HG03045 (cell line): Measurements from ENCODE around the gene RAB5A.
"Not testable (repeated sequence)": the region's sequence is repeated elsewhere in the genome, so short reads cannot be mapped to it uniquely, and the experiment has no call there.

Experiments used
- ATAC-seq: cut with Tn5 transposase; IDR thresholded peaks from one replicate; pipeline ENCODE4 v1.9.1; 2021; ENCODE audit warnings: mild to moderate bottlenecking, moderate library complexity; ENCODE audit not compliant: unreplicated experiment

Gene RAB5A

GRCh38 chr3:19946832-19947548, at the start of gene RAB5A:
Gene RAB5A, plus strand, starts transcription at chr3:19947097. Its CDS starts 3,802 bp downstream, at chr3:19950899.
- peak; percentile 96 for ATAC-seq

DNA sequence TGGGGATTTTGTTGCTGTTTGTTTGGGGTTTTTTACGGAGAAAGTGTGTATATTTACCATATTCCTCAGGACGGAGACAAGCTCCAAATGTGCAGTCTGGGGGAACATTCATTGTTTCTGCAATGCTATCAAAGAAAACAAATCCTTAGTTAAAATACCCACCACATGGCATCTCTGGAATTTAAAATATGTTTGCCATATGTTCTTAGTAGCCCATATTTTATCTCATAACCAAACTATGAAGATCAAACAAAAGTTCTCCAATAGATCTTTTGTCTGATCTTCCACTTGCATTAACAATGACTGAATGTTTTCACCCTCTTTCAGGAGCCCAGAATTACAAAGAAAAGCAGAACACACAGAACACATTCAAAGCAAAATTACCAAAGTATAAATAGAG, 48.2 kb upstream of the RAB5A start:
- ATAC-seq, result no peak

DNA sequence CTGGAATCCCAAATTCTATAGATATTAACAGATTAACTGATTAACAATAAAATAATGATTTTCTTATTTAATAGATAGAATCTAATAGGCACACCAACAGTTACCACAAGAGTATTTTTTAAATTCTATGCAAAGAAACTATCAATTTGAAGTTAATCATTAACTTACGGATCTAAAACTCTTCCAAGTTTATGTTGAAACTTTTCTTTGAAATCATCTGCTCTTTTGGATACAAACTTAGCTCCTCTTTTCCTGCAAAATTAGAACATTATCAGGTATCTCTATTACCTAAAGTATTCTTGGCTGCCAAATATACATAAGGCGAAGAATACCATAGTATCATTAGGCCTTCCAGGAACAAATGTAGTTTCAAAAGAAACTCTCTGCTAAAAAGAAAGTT, 47.6 kb upstream of the RAB5A start:
- no peak for ATAC-seq

DNA sequence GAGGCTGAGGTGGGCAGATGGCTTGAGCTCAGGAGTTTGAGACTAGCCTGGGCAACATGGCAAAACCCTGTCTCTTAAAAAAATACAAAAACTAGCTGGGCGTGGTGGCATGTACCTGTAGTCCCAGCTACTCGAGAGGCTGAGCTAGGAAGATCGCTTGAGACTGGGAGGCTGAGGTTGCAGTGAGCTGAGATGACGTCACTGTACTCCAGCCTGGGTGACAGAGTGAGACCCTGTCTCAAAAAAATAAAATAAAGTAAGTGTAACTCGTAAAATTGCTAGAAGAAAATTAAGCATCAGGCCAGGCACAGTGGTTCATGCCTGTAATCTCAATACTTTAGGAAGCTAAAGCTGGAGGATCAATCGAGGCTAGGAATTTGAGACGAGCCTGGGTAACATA, 47.1 kb upstream of the RAB5A start:
- not testable (repeated sequence) for ATAC-seq

- no peak for ATAC-seq
Observed at GRCh38 chr3:19901337-19901736, 45.6 kb upstream of the RAB5A start.

DNA sequence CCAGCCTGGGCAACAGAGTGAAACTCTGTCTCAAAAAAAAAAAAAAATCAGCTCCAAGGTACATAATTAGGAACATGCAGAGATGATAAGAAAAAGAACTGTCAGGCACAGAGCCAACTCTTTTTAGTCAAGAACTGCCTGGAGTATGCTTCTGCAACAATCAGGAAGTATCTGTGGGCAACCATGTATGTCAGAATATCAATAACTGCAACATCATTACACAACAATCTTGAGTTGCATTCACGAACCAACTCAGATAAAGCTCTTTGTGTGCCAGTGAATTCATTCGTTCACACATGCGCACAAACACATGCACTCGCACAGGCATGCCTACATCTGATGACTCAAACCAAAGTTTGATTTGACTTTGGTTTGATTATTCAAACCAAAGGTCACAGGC, 45.0 kb upstream of the RAB5A start:
- ATAC-seq, result no peak

DNA sequence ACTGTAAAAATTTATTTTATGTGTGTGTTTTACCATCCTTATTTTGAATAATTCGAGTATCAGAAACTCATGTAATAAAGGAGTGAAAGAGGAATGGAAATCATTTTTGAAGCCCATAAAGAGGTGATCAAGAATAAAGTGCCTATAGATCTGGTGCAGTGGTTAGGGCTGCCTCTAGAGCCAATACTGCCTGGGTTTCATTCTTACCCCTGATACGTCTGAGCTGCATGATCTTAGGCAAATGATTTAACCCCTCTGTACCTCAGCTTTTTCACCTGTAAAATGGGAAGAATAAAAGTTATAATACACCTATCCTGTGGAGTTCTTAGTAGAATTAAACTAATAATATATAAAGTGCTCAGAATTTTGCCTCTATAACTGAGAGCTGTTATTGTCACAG, 43.2 kb upstream of the RAB5A start:
- ATAC-seq, result no peak

- no peak for ATAC-seq
Observed at GRCh38 chr3:19907523-19907922, 39.4 kb upstream of the RAB5A start.

GRCh38 chr3:19911452-19911851, 35.4 kb upstream of the RAB5A start:
- no peak for ATAC-seq

- ATAC-seq, result no peak
Observed at GRCh38 chr3:19917167-19917566, 29.7 kb upstream of the RAB5A start.

DNA sequence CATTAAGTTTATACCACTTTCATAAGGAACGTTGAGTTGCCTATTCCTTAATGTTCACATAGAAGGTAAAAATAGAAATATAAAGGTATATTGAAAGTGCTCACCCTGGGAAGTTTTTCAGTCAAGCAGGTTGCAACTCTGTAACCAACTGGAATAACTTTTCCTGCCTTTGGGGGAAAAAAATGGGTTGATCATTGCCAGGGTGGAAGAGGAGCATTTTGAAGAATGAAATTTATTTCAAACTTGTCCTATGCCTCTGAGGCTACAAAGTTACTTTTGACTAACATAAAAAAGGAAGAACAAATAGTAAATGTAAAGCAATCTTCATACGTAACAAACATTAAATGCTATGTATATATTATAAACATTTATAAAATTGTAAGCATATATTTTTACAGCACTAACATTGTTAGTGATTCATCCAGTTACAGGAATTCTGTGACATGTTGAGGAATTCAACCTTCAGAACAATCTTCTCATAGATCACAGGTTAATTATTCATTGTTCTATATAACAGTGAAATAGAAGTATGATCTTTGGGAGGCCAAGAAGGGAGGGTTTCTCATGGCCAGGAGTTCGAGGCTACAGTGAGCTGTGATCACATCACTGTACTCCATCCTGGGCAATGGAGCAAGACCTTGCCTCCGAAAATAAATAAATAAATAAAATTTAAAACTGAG, 26.4 kb upstream of the RAB5A start:
- no peak for ATAC-seq

DNA sequence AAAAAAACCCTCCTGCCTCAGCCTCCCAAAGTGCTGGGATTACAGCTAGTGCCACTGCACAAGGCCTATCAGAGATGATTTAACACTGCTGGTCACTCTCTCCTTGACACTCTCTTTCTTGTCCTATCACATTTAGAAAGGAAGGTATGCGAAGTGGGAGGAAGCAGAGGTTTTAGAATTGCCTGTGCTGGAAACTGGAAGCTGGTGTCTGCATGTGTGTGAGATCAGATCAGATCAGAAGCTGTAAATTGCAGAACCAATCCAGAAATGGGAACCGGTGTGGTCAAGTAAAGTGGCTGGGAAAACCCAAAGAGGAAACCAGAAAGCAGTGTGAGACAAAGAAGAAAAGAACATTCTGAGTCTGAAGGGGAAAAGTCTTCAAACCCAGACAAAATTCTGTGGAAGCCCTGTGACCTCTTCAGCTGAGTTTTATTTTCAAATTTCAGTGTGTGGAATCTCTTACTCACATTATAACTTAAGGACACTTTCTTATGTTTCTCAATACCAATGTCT, 15.7 kb upstream of the RAB5A start:
- peak; percentile 90 for ATAC-seq

DNA sequence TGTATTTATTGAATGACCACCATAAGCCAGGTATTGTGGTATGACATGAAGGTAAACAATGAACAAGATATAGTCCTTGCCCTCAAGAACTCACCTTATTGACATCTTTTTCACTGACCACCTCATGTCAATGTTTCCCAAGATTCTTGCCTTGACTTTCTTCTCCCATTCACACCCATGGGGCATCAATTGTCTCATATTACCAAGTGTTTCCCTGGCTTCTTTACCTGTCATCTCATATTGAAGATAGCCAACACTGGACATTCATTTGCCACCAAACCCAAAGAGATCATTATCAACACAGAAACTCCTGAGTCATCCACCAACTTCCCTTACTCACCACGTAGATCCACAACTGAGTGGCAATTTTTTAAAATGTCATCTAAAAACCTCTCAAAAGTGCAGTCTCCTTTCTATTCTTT, 15.1 kb upstream of the RAB5A start:
- ATAC-seq, result peak; percentile 48

DNA sequence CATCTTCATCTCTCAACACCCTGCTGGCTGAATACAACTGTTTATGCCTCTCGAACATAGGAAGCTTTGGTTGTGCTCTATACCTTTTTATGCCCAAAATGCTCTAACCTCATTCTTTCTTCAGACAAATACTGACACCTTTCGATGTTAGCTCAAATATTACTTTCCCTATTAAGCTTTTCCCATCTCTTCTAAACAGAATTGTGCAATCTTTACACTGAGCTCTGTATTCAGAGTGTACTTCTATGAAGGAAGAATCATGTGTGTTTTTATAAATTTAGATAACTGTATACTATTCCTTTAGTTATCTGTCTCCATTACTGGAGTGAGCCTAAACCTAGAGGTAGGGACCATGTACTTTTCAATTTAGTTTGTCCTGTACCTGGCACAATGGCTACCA, 14.5 kb upstream of the RAB5A start:
- no peak for ATAC-seq

- no peak for ATAC-seq
Observed at GRCh38 chr3:19934098-19934566, 12.8 kb upstream of the RAB5A start, which contains the start of gene EFHB. Gene EFHB, minus strand, starts transcription at chr3:19934217. Its CDS starts 199 bp downstream, at chr3:19934018.

DNA sequence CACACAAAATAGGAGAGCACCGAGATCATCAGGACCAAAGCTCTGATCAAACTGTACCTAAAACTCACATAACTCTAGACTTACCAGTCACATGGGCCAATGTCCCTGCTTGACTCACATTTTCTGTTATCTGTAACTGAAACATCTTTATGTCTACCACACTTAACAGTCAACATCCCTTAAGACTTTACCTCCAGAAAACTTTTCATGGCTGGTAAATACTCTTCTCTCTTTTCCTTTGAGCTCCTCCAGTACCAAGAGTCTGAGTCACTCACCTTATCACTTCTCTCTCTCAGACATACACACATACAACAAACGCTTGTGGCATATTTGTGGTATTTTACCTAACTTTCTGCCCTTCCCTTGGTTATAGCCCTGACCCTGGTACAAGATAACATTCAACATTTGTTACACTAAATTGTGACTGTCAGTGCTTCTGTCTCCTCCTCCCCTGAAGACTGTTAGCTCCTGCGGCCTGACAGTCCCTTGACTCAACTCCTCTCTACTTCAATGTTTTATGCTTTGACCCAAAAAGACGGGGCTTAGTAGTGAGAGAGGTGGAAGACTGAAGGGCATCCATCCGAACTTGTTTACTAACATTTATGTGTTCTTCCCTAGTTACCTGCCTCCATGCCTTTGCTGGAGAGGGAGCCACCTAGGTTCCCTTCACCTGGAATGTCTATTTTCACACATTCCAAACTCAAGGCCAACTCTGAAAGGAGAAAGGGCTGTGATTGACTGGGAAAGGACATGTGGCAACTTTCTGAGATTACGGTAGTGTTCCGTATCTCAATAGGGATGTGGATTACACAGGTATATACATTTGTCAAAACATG, 9.2 kb upstream of the RAB5A start:
- ATAC-seq, result no peak

GRCh38 chr3:19938295-19938627, 8.6 kb upstream of the RAB5A start:
- ATAC-seq, result no peak

- ATAC-seq, result no peak
Observed at GRCh38 chr3:19940643-19941042, 6.3 kb upstream of the RAB5A start.

DNA sequence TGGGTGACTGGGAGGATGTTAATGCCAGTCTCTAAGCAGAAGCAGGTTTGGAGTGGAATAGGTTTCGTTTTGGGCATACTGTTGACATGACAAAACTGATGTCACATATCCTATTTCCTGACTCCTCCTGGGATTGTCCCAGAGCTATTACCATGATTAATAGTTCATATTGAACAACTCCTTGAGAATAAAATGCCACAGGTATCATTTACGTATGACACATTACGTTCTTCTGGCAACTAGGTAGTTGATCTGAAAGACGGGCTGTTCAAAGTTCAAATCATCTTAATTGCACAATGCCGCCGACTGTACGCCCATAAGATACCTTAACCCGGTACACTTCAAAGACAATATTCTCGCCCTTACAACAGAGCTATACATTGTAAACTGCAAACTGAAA, 1.4 kb upstream of the RAB5A start:
- no peak for ATAC-seq

DNA sequence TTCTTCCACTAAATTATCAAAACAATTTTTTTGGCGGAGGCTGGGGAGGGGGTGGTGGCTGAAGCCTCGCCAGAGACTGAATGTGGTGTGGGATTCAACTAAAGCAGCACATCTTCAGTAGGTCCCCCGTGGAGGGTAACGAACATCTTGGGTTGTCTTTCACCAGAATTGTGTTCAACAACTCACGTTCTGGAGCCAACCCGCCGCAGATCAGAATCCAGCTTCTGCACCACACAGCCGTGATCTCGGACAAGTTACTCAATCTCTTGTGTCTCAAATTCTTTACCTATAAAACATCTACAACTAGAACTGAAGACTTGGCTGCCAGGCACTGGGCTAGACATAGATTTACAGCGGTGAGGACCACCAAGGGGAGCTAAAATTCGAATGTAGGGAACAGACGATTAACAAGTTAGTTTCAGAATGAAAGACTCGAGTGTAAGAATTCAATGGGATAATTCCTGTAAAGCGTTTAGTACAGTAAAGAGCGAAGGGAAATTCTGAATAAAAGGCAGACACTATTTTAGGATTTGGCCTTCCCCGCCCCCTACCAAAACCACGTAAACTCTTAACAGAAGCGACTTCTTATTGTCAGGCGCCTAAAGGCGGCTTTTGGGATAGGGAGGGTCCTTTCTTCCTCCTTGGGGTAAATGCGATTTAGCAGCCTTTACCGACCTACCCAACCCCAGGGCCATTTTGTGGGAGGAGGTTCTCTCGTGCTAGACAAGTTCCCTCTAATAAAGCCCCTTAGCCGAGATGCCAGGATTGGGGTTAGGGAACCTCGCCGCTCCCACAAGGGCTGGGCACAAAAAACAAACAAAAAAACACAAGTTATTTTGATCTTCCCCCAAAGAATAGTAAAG, 697 bp upstream of the RAB5A start:
- peak; percentile 13 for ATAC-seq
